ENCODE measurements around the gene LOXHD1. TPM values are rescaled to one million over a fixed set of nuclear protein-coding genes. Genes with fewer than 3 reads are reported as not detected.

LOXHD1 gene
- total RNA-seq, 2 donors from 2014 or later = 0.27 to 5.5 TPM

DNA sequence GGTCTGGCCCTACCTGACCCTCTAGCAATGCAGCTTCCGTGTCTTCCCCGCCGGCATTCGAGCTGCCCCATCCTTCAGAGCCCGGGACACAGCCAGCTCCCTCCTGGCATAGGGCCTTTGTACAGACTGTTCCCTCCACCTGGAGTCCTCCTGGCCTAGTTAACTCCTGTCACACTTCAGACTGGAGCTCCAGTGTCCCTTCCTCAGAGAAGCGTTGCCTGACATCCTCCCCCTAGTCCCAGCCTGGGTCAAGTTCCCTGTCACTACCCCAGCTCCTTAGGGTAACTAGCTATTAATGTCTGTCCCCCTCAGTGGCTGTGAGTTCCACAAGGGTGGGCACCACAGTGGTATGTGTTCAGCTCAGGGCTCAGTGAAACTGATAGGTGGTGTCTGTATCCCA lies 45.5 kb upstream of the LOXHD1 start:
- no peak overlapping the region for H3K27ac ChIP-seq
- DNase-seq (ENCODE audit: low spot score) (no peak), ATAC-seq (ENCODE audit: insufficient number of reproducible peaks, low FRiP score, low read depth) (no peak)
- H3K27me3 ChIP-seq (replicated peaks; ENCODE audit: insufficient read depth) = no peaks in the 10 kb centered on the region
- H3K4me1 ChIP-seq (ENCODE audit: control insufficient read depth in 1 of 2, low read depth in 2 of 2) = no peaks in the 10 kb centered on the region
- TF ChIP-seq, protein P1, sequence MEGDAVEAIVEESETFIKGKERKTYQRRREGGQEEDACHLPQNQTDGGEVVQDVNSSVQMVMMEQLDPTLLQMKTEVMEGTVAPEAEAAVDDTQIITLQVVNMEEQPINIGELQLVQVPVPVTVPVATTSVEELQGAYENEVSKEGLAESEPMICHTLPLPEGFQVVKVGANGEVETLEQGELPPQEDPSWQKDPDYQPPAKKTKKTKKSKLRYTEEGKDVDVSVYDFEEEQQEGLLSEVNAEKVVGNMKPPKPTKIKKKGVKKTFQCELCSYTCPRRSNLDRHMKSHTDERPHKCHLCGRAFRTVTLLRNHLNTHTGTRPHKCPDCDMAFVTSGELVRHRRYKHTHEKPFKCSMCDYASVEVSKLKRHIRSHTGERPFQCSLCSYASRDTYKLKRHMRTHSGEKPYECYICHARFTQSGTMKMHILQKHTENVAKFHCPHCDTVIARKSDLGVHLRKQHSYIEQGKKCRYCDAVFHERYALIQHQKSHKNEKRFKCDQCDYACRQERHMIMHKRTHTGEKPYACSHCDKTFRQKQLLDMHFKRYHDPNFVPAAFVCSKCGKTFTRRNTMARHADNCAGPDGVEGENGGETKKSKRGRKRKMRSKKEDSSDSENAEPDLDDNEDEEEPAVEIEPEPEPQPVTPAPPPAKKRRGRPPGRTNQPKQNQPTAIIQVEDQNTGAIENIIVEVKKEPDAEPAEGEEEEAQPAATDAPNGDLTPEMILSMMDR (IDR thresholded peaks at IDR 0.05) = no peak
- H3K9me3 ChIP-seq = no peaks in the 10 kb centered on the region
- H3K36me3 ChIP-seq = no peaks in the 10 kb centered on the region
- no peak overlapping the region for H3K4me3 ChIP-seq

DNA sequence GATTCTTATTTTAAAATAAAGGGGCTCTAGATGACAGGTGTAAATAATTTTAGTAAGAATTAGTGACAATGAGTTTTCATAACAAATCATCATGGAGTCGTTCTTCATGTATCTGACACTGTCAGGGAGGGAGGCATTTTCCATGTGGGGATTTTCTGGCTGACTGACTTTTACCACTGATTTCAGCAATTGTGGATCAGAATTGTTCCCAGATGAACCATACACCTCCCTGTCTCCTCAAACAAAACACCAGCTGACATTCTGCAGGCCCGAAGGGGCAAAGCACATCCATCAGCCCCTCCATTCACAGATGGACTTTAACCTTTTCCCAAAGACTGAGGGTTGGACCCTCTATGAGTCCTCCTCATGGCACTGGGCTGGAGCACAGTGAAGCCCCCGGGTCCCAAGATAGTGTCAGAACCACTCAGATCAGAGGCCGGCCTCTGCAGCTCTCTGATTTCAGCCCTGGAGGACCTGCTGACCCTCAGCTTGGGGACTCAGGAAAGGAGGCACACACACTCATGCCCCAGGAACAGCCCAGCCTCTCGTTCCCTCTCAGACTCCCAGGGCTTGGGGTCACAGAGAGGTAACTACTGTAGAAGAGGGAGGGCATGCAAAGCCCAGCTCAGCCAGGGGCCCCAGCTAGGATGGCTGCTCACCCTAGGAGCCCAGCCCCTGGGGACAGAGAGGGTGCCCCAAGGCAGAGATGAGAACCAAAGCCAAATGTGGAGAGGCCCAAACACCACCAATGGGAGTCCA lies 43.2 kb upstream of the LOXHD1 start:
- H3K4me1 ChIP-seq (ENCODE audit: control insufficient read depth in 1 of 2, low read depth in 2 of 2) = no peaks in the 10 kb centered on the region
- H3K4me3 ChIP-seq = no peak overlapping the region
- no peaks in the 10 kb centered on the region for H3K9me3 ChIP-seq
- DNase-seq (ENCODE audit: low spot score) (no peak), ATAC-seq (ENCODE audit: insufficient number of reproducible peaks, low FRiP score, low read depth) (no peak)
- H3K27me3 ChIP-seq (replicated peaks; ENCODE audit: insufficient read depth) = no peaks in the 10 kb centered on the region
- TF ChIP-seq, protein P1 (IDR thresholded peaks at IDR 0.05) = no peak
- H3K36me3 ChIP-seq = no peaks in the 10 kb centered on the region
- H3K27ac ChIP-seq = no peak overlapping the region

DNA sequence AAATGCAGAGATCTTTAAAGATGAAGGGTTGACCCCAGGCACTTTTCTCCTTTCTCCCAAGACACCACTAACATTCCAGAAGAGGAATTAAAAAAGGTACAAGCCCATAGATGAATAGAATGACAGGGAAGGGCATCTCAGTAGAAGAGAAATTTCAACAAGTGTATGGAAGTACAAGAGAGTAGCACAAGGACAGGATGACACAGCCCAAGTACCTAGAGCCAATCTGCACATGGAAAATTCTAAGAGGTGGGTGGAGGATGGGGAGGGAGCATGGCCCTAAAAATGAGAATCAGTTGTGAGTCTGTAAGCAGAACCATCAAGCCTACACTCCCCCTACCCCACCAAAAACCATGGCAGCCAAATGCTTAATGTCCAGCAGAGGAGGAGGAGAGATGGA lies 39.7 kb upstream of the LOXHD1 start:
- no peaks in the 10 kb centered on the region for H3K27me3 ChIP-seq (replicated peaks; ENCODE audit: insufficient read depth)
- H3K4me1 ChIP-seq (ENCODE audit: control insufficient read depth in 1 of 2, low read depth in 2 of 2) = no peaks in the 10 kb centered on the region
- no peaks in the 10 kb centered on the region for H3K36me3 ChIP-seq
- H3K9me3 ChIP-seq = no peaks in the 10 kb centered on the region
- H3K27ac ChIP-seq = no peak overlapping the region
- ATAC-seq (ENCODE audit: insufficient number of reproducible peaks, low FRiP score, low read depth) (no peak), DNase-seq (ENCODE audit: low spot score) (no peak)
- H3K4me3 ChIP-seq = no peak overlapping the region
- TF ChIP-seq, protein P1 (IDR thresholded peaks at IDR 0.05) = no peak

DNA sequence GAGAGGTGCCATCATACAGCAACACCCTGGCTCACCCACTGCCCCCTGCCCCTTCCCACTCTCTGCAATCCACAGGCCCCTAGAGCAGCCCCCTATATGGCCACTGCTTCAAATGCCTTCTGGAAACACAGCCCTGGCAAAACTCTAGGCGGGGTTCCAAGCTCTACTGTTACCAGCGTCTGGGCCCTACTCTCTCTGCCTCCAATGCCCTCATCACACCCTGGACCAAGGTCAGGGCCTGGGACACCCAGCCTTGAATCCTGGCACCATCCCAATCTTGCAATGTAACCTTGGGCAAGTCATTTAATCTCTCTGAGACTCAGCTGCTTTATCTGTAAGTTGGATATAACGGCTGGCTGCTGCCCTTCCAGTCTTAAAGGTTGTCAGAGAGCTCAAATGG lies 39.2 kb upstream of the LOXHD1 start:
- ATAC-seq (ENCODE audit: insufficient number of reproducible peaks, low FRiP score, low read depth) (no peak), DNase-seq (ENCODE audit: low spot score) (no peak)

DNA sequence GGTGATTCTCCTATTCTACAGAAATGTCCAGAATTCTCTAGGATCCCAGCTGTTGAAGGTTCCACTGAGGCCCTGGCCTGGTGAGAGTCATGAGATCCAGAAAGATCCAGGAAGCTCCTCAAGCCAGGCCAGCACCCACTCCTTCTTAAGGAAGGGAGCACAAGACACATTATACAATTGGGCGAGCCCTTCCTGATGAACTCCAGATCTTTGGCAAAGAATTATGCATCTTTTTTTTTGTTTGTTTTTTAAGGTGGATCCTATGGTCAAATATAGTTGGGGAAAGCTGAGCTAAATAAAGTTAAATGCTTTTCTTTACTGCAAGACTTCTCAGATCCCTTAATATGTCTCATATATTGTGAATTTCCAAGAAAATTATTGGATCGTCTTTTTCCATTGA lies 37.0 kb upstream of the LOXHD1 start:
- TF ChIP-seq, protein P1 (IDR thresholded peaks at IDR 0.05) = no peak
- Histone ChIP-seq H3K27ac (no peak overlapping the region), H3K27me3 (replicated peaks; ENCODE audit: insufficient read depth) (no peaks in the 10 kb centered on the region), H3K4me1 (ENCODE audit: control insufficient read depth in 1 of 2, low read depth in 2 of 2) (no peaks in the 10 kb centered on the region), H3K36me3 (no peaks in the 10 kb centered on the region), H3K4me3 (no peak overlapping the region), H3K9me3 (no peaks in the 10 kb centered on the region)
- DNase-seq (ENCODE audit: low spot score) (no peak), ATAC-seq (ENCODE audit: insufficient number of reproducible peaks, low FRiP score, low read depth) (no peak)

More for the DNA sequence above, 39.2 kb upstream of the LOXHD1 start:
- H3K9me3 ChIP-seq = no peaks in the 10 kb centered on the region
- no peak overlapping the region for H3K4me3 ChIP-seq
- TF ChIP-seq, protein P1 (IDR thresholded peaks at IDR 0.05) = no peak
- H3K27ac ChIP-seq = no peak overlapping the region
- no peaks in the 10 kb centered on the region for H3K36me3 ChIP-seq
- H3K27me3 ChIP-seq (replicated peaks; ENCODE audit: insufficient read depth) = no peaks in the 10 kb centered on the region
- no peaks in the 10 kb centered on the region for H3K4me1 ChIP-seq (ENCODE audit: control insufficient read depth in 1 of 2, low read depth in 2 of 2)
